LNCAP (cell line): ENCODE measurements around the gene CCNL1.

Experiments used
- CTCF ChIP-seq: fragments of 450-650 bp; IDR thresholded peaks from 2 replicates; pipeline ENCODE4 v1.5.1; 2017; ENCODE audit warnings: mild to moderate bottlenecking

Gene CCNL1

DNA sequence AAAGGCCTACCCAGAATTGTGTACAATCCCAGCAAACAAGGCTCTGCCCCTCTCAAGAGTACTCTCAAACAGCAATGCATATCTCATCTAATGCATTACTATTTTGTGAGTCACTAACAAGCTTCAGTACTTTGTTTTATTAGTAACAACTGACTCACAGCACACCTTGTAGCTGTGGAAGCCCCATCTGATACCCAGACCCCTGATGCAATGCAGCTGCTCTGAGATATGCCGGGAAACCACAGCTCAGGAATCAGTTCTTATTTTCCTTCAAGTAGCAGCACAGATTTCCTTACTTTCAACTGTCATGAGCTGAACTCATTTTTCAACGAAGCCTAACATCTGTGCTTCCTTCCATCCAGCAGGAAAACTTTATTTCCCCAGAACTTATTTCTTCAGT, 37.8 kb downstream of the CCNL1 start:
- no peak for TF ChIP-seq CTCF

DNA sequence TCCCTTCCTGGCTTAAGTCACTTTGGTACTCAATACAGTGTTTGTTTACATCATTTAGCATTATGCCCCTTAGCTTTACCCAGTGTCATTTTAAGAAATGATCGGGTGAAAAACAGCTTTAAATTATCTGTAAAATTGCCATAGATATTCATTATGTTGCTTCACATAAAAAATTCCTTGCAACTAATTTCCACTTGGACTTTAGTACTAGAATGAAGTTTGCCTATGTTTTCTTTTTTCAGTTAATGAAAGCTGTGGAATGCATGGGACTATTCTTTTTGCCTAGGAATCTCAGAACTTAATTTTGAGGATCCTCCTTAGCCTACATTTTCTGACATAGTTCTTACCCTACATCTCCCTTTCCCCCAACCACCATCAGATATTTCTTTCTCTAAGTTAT, 38.4 kb downstream of the CCNL1 start:
- no peak for TF ChIP-seq CTCF

- TF ChIP-seq CTCF: no peak
Observed at GRCh38 chr3:157120071-157120892, 39.7 kb downstream of the CCNL1 start.

DNA sequence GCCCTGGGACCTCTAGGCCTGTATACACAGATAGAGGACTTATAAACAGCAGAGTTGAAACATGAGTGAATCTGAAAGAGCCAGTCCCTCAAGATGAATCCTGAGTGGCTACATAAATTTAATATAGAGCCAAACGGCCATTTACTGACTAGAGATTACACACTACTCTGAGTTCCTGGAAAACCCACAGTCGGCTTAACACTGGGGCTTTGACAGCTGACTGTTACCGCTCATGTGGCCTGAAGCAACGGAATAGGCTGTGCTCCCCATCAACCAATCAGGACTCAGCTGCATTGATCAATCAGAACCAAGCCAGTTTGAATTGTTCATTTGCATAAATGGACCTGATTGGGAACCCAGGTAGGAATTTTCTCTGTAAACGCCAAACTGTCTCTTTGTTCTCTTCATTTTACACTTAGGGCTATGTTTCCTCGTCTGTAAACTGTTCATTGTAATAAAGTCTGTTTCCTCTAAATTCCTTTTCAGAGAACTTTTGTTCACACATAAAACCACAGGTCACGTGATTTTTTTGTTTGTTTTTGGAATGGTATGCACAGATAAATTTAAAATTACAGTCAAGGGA, 40.5 kb downstream of the CCNL1 start:
- no peak for TF ChIP-seq CTCF

GRCh38 chr3:157117875-157118654, 41.9 kb downstream of the CCNL1 start:
- no peak for TF ChIP-seq CTCF

- no peak for TF ChIP-seq CTCF
Observed at GRCh38 chr3:157117206-157117605, 42.7 kb downstream of the CCNL1 start.

- TF ChIP-seq CTCF: no peak
Observed at GRCh38 chr3:157116017-157116416, 43.9 kb downstream of the CCNL1 start.
